CD4-positive, alpha-beta memory T cell (primary cell): ENCODE measurements around the gene PGS1. TPM values are rescaled to one million over a fixed set of nuclear protein-coding genes. Genes with fewer than 3 reads are reported as not detected.

Experiments
- CTCF ChIA-PET: fragments of 350-600 bp; sonication (Branson Sonifier 250); formaldehyde crosslinking; loops from one replicate; lab custom pipeline; 2021; ENCODE audit warnings: inconsistent platforms; ENCODE audit not compliant: partially characterized antibody; lab: Charles Lee
- POLR2A ChIA-PET: fragments of 350-600 bp; sonication (Branson Sonifier 250); formaldehyde crosslinking; loops from one replicate; lab custom pipeline; 2021; ENCODE audit not compliant: partially characterized antibody; lab: Charles Lee
- DNase-seq, 5 donors: peaks; one replicate each; pipeline versions ENCODE4 v3.0.0 to v3.0.0-alpha.2; 2020 to 2022; ENCODE audit warnings: mixed read lengths in 1 of 5
- H3K27ac ChIP-seq: one replicate; pipeline ENCODE4 v1.7.0; 2013; ENCODE audit warnings: low read depth, low read length
- H3K27me3 ChIP-seq: 2 replicates; pipeline ENCODE4 v1.7.0; 2013; ENCODE audit warnings: mild to moderate bottlenecking, low read length, moderate library complexity; ENCODE audit not compliant: insufficient read depth
- H3K36me3 ChIP-seq: 2 replicates; pipeline ENCODE4 v1.7.0; 2013; ENCODE audit warnings: mild to moderate bottlenecking, low read length, moderate library complexity; ENCODE audit not compliant: insufficient read depth
- H3K4me1 ChIP-seq: 2 replicates; pipeline ENCODE4 v1.7.0; 2013; ENCODE audit warnings: mild to moderate bottlenecking, low read length, moderate library complexity; ENCODE audit not compliant: insufficient read depth
- H3K4me3 ChIP-seq, 2 donors: one replicate each; pipeline ENCODE4 v1.7.0; 2013; ENCODE audit warnings: low read length in 2 of 2, mild to moderate bottlenecking in 1 of 2
- H3K9me3 ChIP-seq, 2 donors: one replicate each; pipeline ENCODE4 v1.7.0; 2013; ENCODE audit warnings: low read length in 2 of 2, control low read depth in 1 of 2; ENCODE audit not compliant: control insufficient read depth in 1 of 2
- H3K27ac Mint-ChIP-seq, 7 donors: one replicate each; pipeline ENCODE4 v1.8.0; 2020 to 2021; ENCODE audit warnings: mixed read lengths in 7 of 7, mild to moderate bottlenecking in 6 of 7, inconsistent platforms in 3 of 7, moderate library complexity in 3 of 7
- H3K27me3 Mint-ChIP-seq, 2 donors: one replicate each; pipeline ENCODE4 v1.8.0; 2020 to 2021; ENCODE audit warnings: mixed read lengths in 2 of 2
- H3K36me3 Mint-ChIP-seq, 2 donors: one replicate each; pipeline ENCODE4 v1.8.0; 2020 to 2021; ENCODE audit warnings: mixed read lengths in 2 of 2, inconsistent platforms in 1 of 2, mild to moderate bottlenecking in 1 of 2
- H3K4me1 Mint-ChIP-seq, 4 donors: one replicate each; pipeline ENCODE4 v1.8.0; 2020 to 2021; ENCODE audit warnings: mixed read lengths in 4 of 4, mild to moderate bottlenecking in 1 of 4
- H3K4me3 Mint-ChIP-seq, 8 donors: one replicate each; pipeline ENCODE4 v1.8.0; 2020 to 2021; ENCODE audit warnings: mixed read lengths in 8 of 8, mild to moderate bottlenecking in 7 of 8, moderate library complexity in 6 of 8, inconsistent platforms in 3 of 8
- H3K9me3 Mint-ChIP-seq, 8 donors: one replicate each; pipeline ENCODE4 v1.8.0; 2020 to 2021; ENCODE audit warnings: mixed read lengths in 8 of 8, mild to moderate bottlenecking in 5 of 8, inconsistent platforms in 3 of 8, moderate library complexity in 1 of 8
- intact Hi-C: fragments of 100-400 bp; cut with micrococcal nuclease; formaldehyde crosslinking; loops from one replicate; pipeline ENCODE4 v1.15.1; 2023
- polyA plus RNA-seq, 2 donors: library from polyadenylated mRNA; unstranded; fragments of 300-500 nt; fragmentation: Illumina TruSeq; gene quantifications; one replicate each; pipeline ENCODE4 v1.2.3, GENCODE V29; 2021
- total RNA-seq, 2 experiments: library from RNA; stranded (reverse); gene quantifications; one replicate each; pipeline ENCODE4 v1.2.3, GENCODE V29; 2021

Gene PGS1
- total and polyA plus RNA-seq, 4 experiments from 2014 or later, result 33.9 to 84.8 (median 60.5) TPM

DNA sequence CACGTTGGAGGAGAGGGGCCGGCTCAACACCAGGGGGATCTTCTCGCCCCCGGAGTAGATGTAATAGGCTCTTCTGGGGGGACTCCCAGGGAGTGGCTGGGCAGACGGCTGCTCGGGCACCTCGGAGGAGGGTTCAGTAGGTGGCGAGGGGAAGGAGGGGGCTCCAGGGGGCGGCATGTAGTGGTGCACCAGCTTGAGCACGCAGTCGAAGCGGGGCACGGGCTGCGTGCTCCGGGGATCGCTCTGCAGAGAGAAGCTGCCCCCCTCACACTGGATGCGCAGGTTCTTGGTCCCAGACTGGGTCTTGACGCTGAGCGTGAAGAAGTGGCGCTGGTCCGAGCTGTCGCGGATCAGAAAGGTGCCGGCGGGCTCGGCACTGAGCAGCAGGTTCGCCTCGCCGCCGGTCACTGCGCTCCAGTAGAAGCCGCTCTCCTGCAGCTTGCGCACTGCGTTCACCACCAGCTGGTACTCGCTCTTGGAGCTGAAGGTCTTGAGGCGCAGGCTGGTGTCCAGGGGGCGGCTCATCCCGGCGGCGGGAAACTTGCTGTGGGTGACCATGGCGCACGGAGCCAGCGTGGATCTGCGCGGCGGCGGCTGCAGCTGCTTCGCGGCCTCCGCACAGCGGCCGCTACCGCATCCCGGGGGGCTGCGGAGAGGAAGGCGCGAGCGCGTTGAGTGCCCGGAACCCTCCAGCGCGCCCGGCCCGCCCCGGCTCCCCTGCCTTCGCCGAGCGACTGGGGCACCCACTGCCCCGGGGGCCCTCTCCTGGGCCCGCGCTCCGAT, 19.7 kb upstream of the PGS1 start:
- ChIA-PET CTCF (interaction anchor here (0.8 to 8.5 kb wide), 9 partner anchors 10 to 108 kb away, joined by 3 to 134 read pairs (median 5); no protein-coding TSS in a partner anchor), POLR2A (interaction anchor here (0.6 to 4.6 kb wide), 14 partner anchors 19 to 252 kb away, joined by 3 to 62 read pairs (median 5); partner anchors contain the start of genes PGS1 and TMC8)
- H3K36me3 Mint-ChIP-seq, result peaks cover 19 to 28% of the 10 kb centered on the region in 2 donors
- intact Hi-C loops, result no loop called here
- peaks cover 21% of the 10 kb centered on the region for H3K36me3 ChIP-seq
- H3K27ac ChIP-seq, result peak overlapping the region; percentile 93
- peaks cover 50% of the 10 kb centered on the region for H3K4me1 ChIP-seq
- peak overlapping the region; percentile 76 to 89 for H3K4me3 ChIP-seq
- peaks cover 26 to 60% (median 42%) of the 10 kb centered on the region in 4 donors for H3K4me1 Mint-ChIP-seq
- no peaks in the 10 kb centered on the region for H3K27me3 Mint-ChIP-seq
- H3K9me3 ChIP-seq, result no peaks in the 10 kb centered on the region
- peak in 2 of 5 donors; percentile 37 to 48 for DNase-seq
- H3K9me3 Mint-ChIP-seq, result peaks cover 0 to 4% (median 0%) of the 10 kb centered on the region in 8 donors
- no peaks in the 10 kb centered on the region for H3K27me3 ChIP-seq
- peak overlapping the region; percentile 90 to 99 (median 99) for H3K27ac Mint-ChIP-seq
- peak overlapping the region; percentile 86 to 89 (median 88) for H3K4me3 Mint-ChIP-seq

DNA sequence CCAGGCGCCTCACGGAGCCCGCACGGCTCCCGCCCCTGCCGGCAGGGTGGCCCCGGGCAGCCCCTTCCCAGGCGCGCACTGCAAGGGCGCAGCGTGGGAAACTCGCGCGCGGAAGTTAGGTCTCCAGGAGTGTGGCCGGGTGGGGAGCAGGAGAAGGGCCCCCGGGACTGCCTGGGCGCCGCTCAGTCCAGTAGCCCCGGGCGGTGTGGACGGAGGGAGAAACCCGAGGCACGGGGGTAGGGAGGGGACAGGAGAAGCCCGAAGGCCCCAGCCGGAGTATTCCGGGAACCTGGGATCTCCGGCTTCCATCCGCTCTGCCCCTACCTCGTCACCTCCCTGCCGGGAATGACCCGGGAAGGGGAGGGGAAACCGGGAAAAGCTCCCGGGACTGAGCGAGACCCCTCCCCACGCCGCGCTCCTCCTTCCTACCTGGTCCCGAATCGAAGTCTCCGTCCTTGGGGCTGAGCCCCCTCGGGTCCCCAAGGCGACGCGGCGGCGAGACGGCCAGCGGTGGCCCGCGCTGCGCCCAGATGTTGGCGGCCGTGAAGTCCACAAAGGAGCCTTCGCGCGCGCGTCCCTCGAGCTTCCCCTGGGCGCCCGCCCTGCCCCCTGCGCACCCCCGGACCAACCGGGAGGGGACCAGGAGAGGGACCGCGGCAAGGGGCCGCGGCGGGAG, 19.0 kb upstream of the PGS1 start:
- H3K4me3 ChIP-seq, result peak overlapping the region; percentile 42 to 89
- Mint-ChIP-seq H3K27ac (peak overlapping the region; percentile 62 to 95 (median 73)), H3K4me1 (peaks cover 22 to 53% (median 36%) of the 10 kb centered on the region in 4 donors), H3K36me3 (peaks cover 19 to 28% of the 10 kb centered on the region in 2 donors), H3K4me3 (peak overlapping the region; percentile 71 to 88 (median 80)), H3K9me3 (peaks cover 0 to 4% (median 0%) of the 10 kb centered on the region in 8 donors), H3K27me3 (no peaks in the 10 kb centered on the region)
- ChIA-PET CTCF (interaction anchor here (0.9 to 8.5 kb wide), 8 partner anchors 9 to 108 kb away, joined by 3 to 134 read pairs (median 6); no protein-coding TSS in a partner anchor), POLR2A (interaction anchor here (0.6 to 4.6 kb wide), 15 partner anchors 8 to 230 kb away, joined by 3 to 62 read pairs (median 5); partner anchors contain the start of genes PGS1 and TMC8)
- intact Hi-C loops, result no loop called here
- H3K4me1 ChIP-seq, result peaks cover 43% of the 10 kb centered on the region
- H3K9me3 ChIP-seq, result no peaks in the 10 kb centered on the region
- no peaks in the 10 kb centered on the region for H3K27me3 ChIP-seq
- peak overlapping the region; percentile 93 for H3K27ac ChIP-seq
- H3K36me3 ChIP-seq, result peaks cover 21% of the 10 kb centered on the region
- no peak for DNase-seq

- Mint-ChIP-seq H3K36me3 (peaks cover 19 to 28% of the 10 kb centered on the region in 2 donors), H3K4me1 (peaks cover 21 to 47% (median 32%) of the 10 kb centered on the region in 4 donors), H3K27ac (peak within 1 kb of the TSS; percentile 94 to 99 (median 99)), H3K9me3 (peaks cover 0 to 4% (median 0%) of the 10 kb centered on the region in 8 donors), H3K27me3 (no peaks in the 10 kb centered on the region), H3K4me3 (peak within 1 kb of the TSS; percentile 87 to 98 (median 88))
- Histone ChIP-seq H3K4me1 (peaks cover 38% of the 10 kb centered on the region), H3K27ac (peak within 1 kb of the TSS; percentile 93), H3K36me3 (peaks cover 21% of the 10 kb centered on the region), H3K4me3 (peak within 1 kb of the TSS; percentile 76 to 89), H3K27me3 (no peaks in the 10 kb centered on the region), H3K9me3 (no peaks in the 10 kb centered on the region)
- intact Hi-C loops, result loop anchor here (1.0 to 2.0 kb wide), 7 partner anchors 17 to 109 kb away; partner anchors contain the start of gene PGS1
- ChIA-PET POLR2A (interaction anchor here (0.6 to 4.6 kb wide), 15 partner anchors 9 to 108 kb away, joined by 3 to 62 read pairs (median 5); partner anchors contain the start of gene PGS1), CTCF (interaction anchor here (0.9 to 8.5 kb wide), 8 partner anchors 10 to 72 kb away, joined by 3 to 134 read pairs (median 6); no protein-coding TSS in a partner anchor)
- DNase-seq, result peak; percentile 97 to 98 (median 98)
Measured at GRCh38 chr17:78359997-78360370, 18.5 kb upstream of the PGS1 start, which contains the start of gene SOCS3. TSS of gene SOCS3 (minus strand) at chr17:78360077. CDS start at chr17:78359095, 982 bp downstream.

DNA sequence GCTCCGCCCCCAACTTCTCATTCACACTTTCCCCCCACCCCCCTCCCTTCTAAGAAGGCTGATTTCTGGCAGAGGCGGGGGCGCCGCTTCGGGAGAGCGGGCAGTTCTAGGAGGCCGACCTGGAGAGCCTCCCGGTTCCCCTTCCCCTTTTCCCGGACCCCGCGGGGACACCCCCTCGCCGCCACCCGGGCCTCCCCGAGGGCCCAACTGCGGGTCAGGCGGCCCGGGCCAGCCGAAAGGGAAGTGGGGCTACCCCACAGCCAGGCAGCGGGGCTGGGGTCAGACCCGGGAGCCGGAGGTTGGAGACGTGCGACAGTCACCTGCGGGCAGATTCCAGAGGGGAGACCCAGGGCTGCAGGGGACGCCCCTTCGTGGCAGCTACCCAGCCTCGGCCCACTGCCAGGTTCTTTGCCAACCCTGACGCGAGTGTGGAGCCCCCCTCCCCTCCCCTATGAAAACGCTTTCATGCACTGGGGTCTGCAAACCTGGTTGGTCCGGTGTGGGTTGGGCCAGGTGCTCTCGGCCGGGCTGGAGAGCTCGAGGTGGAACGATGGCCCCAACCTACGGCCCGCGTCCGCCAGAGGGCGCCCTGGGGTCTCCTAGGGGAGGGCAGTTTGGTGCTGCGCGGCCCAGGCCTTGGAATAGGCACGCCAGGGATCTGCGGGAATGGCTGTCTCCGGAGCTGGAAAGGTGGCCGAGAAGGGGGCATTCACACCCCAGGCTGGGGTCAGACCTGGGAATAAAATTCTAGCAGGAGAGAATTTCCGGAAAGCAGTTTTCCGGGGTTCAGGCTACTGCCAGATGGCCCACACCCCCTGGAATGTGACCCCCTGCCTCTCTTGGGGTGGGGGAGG, 17.9 kb upstream of the PGS1 start:
- ChIA-PET POLR2A (interaction anchor here (0.8 to 4.6 kb wide), 17 partner anchors 9 to 110 kb away, joined by 3 to 62 read pairs (median 6); partner anchors contain the start of gene PGS1), CTCF (interaction anchor here (0.9 to 8.5 kb wide), 20 partner anchors 9 to 110 kb away, joined by 3 to 134 read pairs (median 5); partner anchors contain the start of gene PGS1)
- Mint-ChIP-seq H3K9me3 (peaks cover 0 to 4% (median 0%) of the 10 kb centered on the region in 8 donors), H3K4me3 (peak overlapping the region; percentile 85 to 98 (median 88)), H3K36me3 (peaks cover 19 to 28% of the 10 kb centered on the region in 2 donors), H3K27ac (peak overlapping the region; percentile 88 to 96 (median 95)), H3K27me3 (no peaks in the 10 kb centered on the region), H3K4me1 (peaks cover 15 to 41% (median 26%) of the 10 kb centered on the region in 4 donors)
- Histone ChIP-seq H3K27ac (peak overlapping the region; percentile 61), H3K36me3 (peaks cover 21% of the 10 kb centered on the region), H3K27me3 (no peaks in the 10 kb centered on the region), H3K4me1 (peaks cover 32% of the 10 kb centered on the region), H3K4me3 (peak overlapping the region; percentile 61 to 62), H3K9me3 (no peaks in the 10 kb centered on the region)
- intact Hi-C loops, result loop anchor here (1.0 to 2.0 kb wide), 7 partner anchors 17 to 109 kb away; partner anchors contain the start of gene PGS1
- DNase-seq, result peak; percentile 80 to 87 (median 83)

GRCh38 chr17:78361225-78361701, 17.2 kb upstream of the PGS1 start:
- Mint-ChIP-seq H3K27ac (peak overlapping the region; percentile 75 to 96 (median 95)), H3K27me3 (no peaks in the 10 kb centered on the region), H3K4me1 (peaks cover 11 to 34% (median 20%) of the 10 kb centered on the region in 4 donors), H3K4me3 (peak overlapping the region; percentile 8 to 98 (median 36)), H3K9me3 (peaks cover 0 to 4% (median 0%) of the 10 kb centered on the region in 8 donors), H3K36me3 (peaks cover 19 to 24% of the 10 kb centered on the region in 2 donors)
- no peak for DNase-seq
- H3K4me1 ChIP-seq, result peaks cover 25% of the 10 kb centered on the region
- no peaks in the 10 kb centered on the region for H3K9me3 ChIP-seq
- CTCF ChIA-PET, result interaction anchor here (1.0 to 8.5 kb wide), 20 partner anchors 11 to 111 kb away, joined by 3 to 134 read pairs (median 5); partner anchors contain the start of gene PGS1
- no peak overlapping the region for H3K4me3 ChIP-seq
- POLR2A ChIA-PET, result interaction anchor here (0.8 to 4.6 kb wide), 11 partner anchors 9 to 111 kb away, joined by 3 to 62 read pairs (median 6); partner anchors contain the start of gene PGS1
- peaks cover 21% of the 10 kb centered on the region for H3K36me3 ChIP-seq
- H3K27me3 ChIP-seq, result no peaks in the 10 kb centered on the region
- intact Hi-C loops, result loop anchor here (2.0 kb wide), 1 partner anchor 18 kb away; the partner anchor contains the start of gene PGS1
- no peak overlapping the region for H3K27ac ChIP-seq
